Sciatic nerve (tissue), 2 donors: Measurements from ENCODE around the gene NDUFA13. TPM values are rescaled to one million over a fixed set of nuclear protein-coding genes. Genes with fewer than 3 reads are reported as not detected.

Experiments
- ATAC-seq: fragments of 200-7000 bp; cut with Tn5 transposase; one replicate; pipeline ENCODE4 v1.9.1; 2020; ENCODE audit warnings: mild to moderate bottlenecking, moderate library complexity
- DNase-seq: peaks from one replicate; pipeline ENCODE4 v3.0.0-alpha.2; 2020; ENCODE audit warnings: low spot score
- intact Hi-C: fragments of 100-400 bp; cut with DNase I; formaldehyde crosslinking; loops from one replicate; pipeline ENCODE4 v1.14.2; 2022
- total RNA-seq: library from RNA; stranded (reverse); fragmentation: NEBNext Ultra II Directional; extraction: Animal tissue kit (Norgen Biotek cat#: 25700); gene quantifications from one replicate; pipeline ENCODE4 v1.2.1, GENCODE V29; 2021
- donor health status: DM: no; HTN: no; CAD: no.
- donor health status: DM: no; HTN: no; CAD: no.

The NDUFA13 gene
- total RNA-seq, 1 donor from 2014 or later = 206 TPM

GRCh38 chr19:19540715-19541515 lies 24.9 kb downstream of the NDUFA13 start:
- intact Hi-C loops = no loop called here
- DNase-seq (no peak), ATAC-seq (no peak)

GRCh38 chr19:19541616-19542015 lies 25.6 kb downstream of the NDUFA13 start:
- intact Hi-C loops = no loop called here
- no peak for ATAC-seq
- no peak for DNase-seq

DNA sequence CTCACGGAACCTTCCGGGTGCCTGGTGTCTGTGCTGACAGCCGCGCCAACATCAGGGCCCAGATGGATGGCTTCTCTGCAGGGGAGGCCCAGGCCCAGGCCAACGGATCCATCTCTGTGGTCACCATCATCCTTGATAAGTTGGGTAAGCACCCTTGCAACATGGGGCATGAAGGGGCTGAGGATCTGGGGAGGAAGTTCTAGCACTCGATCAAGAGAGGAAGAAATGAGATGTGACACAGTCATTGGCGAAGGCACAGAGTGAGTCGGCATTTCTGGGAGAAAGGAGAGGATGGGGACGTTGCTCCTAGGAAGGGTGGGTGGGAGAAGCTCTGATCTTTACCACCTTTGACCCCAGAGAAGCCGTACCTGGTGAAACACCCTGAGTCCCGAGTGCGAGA lies 26.5 kb downstream of the NDUFA13 start:
- no peak for ATAC-seq
- no peak for DNase-seq
- intact Hi-C loops = no loop called here

DNA sequence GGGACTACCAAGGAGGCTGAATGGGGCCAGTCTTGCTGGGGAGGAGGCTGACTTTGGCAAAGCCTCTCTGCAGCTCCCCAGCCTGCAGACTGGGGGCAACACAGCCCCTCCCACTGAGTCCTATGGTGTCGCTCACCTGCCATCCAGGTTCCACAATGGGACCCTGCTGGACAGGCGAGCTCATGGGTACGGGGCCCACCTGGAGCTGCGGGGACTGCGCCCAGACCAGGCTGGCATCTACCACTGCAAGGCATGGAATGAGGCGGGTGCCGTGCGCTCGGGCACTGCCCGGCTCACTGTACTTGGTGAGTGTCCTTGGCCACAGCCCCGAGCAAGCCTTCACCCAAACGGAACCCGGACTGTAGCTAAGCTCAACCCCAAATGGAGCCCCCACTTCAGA lies 27.1 kb downstream of the NDUFA13 start:
- ATAC-seq (no peak), DNase-seq (no peak)
- intact Hi-C loops = no loop called here

- DNase-seq (no peak), ATAC-seq (no peak)
- intact Hi-C loops = no loop called here
Observed at GRCh38 chr19:19543640-19544039, 27.6 kb downstream of the NDUFA13 start.

DNA sequence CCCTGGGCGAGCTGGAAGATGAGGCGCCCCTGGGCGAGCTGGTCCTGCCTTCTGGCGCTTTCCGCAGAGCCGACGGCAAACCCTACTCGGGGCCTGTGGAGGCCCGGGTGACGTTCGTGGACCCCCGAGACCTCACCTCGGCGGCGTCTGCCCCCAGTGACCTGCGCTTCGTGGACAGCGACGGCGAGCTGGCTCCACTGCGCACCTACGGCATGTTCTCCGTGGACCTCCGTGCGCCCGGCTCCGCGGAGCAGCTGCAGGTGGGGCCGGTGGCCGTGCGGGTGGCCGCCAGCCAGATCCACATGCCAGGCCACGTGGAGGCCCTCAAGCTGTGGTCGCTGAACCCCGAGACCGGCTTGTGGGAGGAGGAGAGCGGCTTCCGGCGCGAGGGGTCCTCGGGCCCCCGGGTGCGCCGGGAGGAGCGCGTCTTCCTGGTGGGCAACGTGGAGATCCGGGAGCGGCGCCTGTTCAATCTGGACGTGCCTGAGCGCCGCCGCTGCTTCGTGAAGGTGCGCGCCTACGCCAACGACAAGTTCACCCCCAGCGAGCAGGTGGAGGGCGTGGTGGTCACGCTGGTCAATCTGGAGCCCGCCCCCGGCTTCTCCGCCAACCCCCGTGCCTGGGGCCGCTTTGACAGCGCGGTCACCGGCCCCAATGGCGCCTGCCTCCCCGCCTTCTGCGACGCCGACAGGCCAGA lies 28.4 kb downstream of the NDUFA13 start:
- ATAC-seq (no peak), DNase-seq (no peak)
- intact Hi-C loops = no loop called here

- DNase-seq (no peak), ATAC-seq (no peak)
- intact Hi-C loops = no loop called here
Observed at GRCh38 chr19:19544954-19545591, 29.0 kb downstream of the NDUFA13 start.

DNA sequence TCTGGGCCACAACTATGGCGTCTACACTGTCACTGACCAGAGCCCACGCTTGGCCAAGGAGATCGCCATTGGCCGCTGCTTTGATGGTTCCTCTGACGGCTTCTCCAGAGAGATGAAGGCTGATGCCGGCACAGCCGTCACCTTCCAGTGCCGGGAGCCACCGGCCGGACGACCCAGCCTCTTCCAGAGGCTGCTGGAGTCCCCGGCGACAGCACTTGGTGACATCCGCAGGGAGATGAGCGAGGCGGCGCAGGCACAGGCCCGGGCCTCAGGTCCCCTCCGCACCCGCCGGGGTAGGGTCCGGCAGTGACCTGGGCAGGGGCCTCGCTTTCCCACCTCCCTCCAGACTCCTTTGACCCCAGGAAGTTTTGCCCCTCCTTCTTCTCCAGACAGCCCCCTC lies 29.7 kb downstream of the NDUFA13 start:
- ATAC-seq = no peak
- no peak for DNase-seq
- intact Hi-C loops = no loop called here

GRCh38 chr19:19546751-19547162 lies 30.7 kb downstream of the NDUFA13 start:
- DNase-seq (no peak), ATAC-seq (peak; percentile 19)
- intact Hi-C loops = no loop called here

DNA sequence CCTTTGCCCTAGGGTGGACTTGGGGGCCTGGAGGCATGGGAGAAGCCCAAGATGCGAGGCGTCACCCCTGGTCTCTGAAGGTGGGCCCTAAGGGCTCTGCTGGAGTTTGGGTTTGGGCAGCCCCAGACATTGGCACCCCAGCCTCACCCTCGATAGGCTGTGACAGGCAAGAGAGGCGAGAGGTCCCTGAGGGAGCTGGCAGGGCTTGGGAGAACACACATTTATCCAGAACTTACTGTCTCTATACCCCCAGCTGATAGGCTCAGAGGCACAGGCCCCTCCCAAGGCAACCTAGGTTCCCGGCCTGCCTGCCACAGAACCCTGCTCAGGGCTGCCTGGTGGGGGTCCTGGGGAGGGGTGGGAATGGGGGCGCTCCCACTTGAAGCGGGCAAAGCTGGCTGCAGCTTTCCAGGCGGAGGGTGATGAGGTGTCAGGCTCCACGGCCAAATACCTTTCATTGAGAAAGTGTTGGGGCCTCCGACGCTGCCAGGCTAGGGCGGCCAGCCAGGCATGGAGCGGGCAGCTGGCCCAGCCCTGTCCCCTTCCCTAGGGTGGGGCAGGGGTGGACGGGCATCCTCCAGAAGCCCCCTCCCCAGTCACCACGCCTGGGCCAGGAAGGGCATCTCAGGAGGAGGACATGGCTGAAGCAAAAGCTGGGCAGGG lies 31.8 kb downstream of the NDUFA13 start:
- DNase-seq (no peak), ATAC-seq (no peak)
- intact Hi-C loops = no loop called here

- intact Hi-C loops = no loop called here
- no peak for ATAC-seq
- no peak for DNase-seq
Observed at GRCh38 chr19:19548915-19549759, 33.1 kb downstream of the NDUFA13 start.

GRCh38 chr19:19549804-19550464 lies 33.9 kb downstream of the NDUFA13 start:
- no peak for DNase-seq
- intact Hi-C loops = no loop called here
- no peak for ATAC-seq

DNA sequence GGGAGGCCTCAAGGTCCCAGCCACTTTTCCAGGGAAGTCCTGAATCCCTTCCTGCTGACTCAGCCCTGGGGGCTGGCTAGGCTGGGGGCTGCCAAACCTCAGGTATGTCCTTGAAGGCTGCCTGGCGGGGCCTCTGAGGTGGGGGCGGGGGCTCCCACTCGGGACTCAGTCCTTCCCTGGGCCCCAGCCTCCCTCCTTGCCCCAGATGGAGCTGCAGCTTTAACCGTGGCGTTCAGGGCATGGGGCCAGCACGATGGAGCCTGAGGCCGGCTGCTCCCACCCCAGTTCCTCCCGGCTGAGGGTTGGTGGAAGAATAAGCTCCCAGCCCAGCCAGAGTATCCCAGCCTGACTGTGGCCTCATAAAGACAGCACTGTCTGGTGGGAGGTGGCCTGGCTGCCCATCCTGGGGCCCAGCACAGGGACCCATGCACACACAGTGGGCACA lies 34.5 kb downstream of the NDUFA13 start:
- no peak for ATAC-seq
- no peak for DNase-seq
- intact Hi-C loops = no loop called here

DNA sequence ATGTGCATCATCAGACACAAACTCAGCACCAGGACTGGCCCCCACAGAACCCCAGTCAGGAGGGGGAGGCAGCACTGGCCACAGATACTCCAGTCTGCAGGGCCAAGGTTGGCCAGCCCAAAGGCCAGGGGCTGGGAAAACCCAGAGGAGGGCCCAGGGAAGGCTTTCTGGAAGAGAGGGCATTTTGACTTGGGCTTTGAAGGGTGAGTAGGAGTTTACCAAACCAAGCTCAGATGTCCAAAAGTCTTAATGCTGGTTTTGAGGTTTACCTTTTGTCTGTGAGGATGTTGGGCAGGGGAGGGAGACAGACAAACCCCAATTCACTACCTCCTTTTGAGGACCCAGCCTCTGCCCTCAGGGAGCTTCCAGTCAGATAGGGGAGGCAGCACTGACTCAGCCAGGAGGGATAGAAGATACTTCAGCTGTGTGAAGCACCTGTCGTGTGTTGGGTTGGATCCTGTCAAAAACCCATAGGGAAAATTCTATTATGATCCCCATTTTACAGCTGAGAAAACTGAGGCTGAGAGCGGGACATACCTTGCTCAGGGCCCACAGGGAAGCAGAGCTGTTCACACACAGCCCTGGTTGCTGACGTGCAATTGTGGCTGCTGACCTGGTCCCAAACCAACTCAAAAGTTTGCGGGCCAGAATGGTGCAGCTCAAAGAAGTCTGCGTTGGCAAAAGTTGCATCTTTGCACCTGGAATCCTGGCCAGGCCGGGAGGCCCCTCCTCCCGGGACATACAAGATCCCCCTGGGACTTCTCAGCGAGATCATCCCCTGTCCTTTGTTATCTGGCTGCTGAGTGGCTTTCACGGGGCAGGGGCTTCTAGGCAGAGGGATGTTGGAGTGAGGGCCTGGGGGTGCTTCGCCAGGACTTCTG lies 35.2 kb downstream of the NDUFA13 start:
- intact Hi-C loops = no loop called here
- DNase-seq = no peak
- no peak for ATAC-seq

- peak; percentile 61 for ATAC-seq
- intact Hi-C loops = no loop called here
- DNase-seq = no peak
Observed at GRCh38 chr19:19551853-19552192, 35.8 kb downstream of the NDUFA13 start.

DNA sequence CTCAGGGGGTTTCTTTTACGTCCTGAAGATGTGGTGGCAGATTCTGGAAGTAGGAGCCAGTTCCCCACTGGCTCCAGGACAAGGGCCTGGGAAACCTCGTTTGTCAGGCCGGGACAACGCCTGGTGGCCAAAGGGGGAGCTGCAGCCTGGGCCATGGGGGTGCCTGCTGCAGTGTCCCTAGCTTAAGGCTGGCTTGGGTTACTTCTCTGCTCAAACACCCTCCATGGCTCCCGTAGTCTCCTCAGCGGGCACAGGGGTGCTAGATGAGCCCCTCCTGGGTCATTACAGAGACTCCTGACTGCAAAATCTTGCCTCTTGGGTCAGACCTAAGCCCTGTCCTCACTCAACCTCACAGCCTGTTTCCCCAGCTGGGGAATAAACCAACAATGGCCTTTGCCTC lies 36.8 kb downstream of the NDUFA13 start:
- intact Hi-C loops = no loop called here
- no peak for ATAC-seq
- DNase-seq = no peak

- intact Hi-C loops = no loop called here
- no peak for DNase-seq
- no peak for ATAC-seq
Observed at GRCh38 chr19:19553670-19554069, 37.6 kb downstream of the NDUFA13 start.
